Measurements from ENCODE around the gene ATP10B. TPM values are rescaled to one million over a fixed set of nuclear protein-coding genes. Genes with fewer than 3 reads are reported as not detected.
"Not testable (repeated sequence)": the region's sequence is repeated elsewhere in the genome, so short reads cannot be mapped to it uniquely, and the experiment has no call there.

Gene ATP10B, protein sequence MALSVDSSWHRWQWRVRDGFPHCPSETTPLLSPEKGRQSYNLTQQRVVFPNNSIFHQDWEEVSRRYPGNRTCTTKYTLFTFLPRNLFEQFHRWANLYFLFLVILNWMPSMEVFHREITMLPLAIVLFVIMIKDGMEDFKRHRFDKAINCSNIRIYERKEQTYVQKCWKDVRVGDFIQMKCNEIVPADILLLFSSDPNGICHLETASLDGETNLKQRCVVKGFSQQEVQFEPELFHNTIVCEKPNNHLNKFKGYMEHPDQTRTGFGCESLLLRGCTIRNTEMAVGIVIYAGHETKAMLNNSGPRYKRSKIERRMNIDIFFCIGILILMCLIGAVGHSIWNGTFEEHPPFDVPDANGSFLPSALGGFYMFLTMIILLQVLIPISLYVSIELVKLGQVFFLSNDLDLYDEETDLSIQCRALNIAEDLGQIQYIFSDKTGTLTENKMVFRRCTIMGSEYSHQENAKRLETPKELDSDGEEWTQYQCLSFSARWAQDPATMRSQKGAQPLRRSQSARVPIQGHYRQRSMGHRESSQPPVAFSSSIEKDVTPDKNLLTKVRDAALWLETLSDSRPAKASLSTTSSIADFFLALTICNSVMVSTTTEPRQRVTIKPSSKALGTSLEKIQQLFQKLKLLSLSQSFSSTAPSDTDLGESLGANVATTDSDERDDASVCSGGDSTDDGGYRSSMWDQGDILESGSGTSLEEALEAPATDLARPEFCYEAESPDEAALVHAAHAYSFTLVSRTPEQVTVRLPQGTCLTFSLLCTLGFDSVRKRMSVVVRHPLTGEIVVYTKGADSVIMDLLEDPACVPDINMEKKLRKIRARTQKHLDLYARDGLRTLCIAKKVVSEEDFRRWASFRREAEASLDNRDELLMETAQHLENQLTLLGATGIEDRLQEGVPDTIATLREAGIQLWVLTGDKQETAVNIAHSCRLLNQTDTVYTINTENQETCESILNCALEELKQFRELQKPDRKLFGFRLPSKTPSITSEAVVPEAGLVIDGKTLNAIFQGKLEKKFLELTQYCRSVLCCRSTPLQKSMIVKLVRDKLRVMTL (N-terminal part only)
- total RNA-seq: under 1 TPM in 1 of 2 donors, not detected in 1; 0.47 TPM

GRCh38 chr5:160852049-160852448 is at the start of gene ATP10B:
TSS of gene ATP10B (minus strand) at chr5:160852211. CDS start at chr5:160688074, 164,137 bp downstream.
- no peak within 1 kb of the TSS for H3K27ac ChIP-seq
- no peaks in the 10 kb centered on the region for H3K4me1 ChIP-seq
- H3K36me3 ChIP-seq: no peaks in the 10 kb centered on the region
- TF ChIP-seq, protein P1, sequence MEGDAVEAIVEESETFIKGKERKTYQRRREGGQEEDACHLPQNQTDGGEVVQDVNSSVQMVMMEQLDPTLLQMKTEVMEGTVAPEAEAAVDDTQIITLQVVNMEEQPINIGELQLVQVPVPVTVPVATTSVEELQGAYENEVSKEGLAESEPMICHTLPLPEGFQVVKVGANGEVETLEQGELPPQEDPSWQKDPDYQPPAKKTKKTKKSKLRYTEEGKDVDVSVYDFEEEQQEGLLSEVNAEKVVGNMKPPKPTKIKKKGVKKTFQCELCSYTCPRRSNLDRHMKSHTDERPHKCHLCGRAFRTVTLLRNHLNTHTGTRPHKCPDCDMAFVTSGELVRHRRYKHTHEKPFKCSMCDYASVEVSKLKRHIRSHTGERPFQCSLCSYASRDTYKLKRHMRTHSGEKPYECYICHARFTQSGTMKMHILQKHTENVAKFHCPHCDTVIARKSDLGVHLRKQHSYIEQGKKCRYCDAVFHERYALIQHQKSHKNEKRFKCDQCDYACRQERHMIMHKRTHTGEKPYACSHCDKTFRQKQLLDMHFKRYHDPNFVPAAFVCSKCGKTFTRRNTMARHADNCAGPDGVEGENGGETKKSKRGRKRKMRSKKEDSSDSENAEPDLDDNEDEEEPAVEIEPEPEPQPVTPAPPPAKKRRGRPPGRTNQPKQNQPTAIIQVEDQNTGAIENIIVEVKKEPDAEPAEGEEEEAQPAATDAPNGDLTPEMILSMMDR (IDR thresholded peaks at IDR 0.05): no peak
- no peaks in the 10 kb centered on the region for H3K9me3 ChIP-seq
- H3K4me3 ChIP-seq: no peak within 1 kb of the TSS
- no peaks in the 10 kb centered on the region for H3K27me3 ChIP-seq
- no peak for DNase-seq (ENCODE audit: low spot score)

DNA sequence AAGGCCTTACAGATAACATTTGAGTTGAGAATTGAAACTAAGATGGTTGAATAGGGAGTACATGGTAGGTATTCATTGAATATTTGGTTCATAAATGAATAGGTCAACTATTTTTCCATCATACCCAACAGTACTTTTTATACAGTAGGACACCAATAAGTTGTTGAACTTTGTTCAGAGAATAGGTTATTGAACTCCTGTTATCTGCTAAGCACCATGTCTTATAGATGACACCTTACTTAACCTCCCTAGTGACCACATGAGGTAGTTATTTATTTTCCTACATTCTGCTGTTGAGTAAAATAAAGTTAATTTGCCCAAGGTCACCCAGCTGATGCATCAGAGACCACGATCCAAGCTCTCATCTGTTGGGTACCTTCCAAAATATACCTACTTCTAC is 49.6 kb upstream of the ATP10B start:
- no peak overlapping the region for H3K4me3 ChIP-seq
- TF ChIP-seq, protein P1 (IDR thresholded peaks at IDR 0.05): no peak
- no peaks in the 10 kb centered on the region for H3K27me3 ChIP-seq
- DNase-seq (ENCODE audit: low spot score): no peak
- H3K36me3 ChIP-seq: no peaks in the 10 kb centered on the region
- no peak overlapping the region for H3K27ac ChIP-seq
- H3K4me1 ChIP-seq: no peaks in the 10 kb centered on the region
- H3K9me3 ChIP-seq: peaks cover 0 to 6% of the 10 kb centered on the region in 2 donors

DNA sequence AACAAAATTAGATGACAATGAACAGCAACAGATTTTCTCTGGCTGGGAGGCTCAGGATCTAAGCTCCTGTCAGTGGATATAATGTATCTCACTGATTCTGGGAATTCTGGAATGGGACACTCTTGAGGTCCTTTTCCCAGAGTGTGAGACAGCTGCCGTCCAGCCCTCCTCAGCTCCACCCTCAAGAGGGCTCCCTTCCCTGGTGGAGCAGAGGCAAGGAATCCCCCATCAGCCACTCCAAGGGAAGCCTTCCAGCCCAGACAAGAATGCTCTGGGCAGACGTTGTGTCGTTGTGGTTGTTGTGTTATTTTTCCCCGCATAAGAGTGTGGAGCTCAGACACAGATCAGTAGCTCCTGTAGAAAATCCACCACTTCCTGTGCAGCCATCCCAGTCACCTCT is 47.7 kb upstream of the ATP10B start:
- H3K36me3 ChIP-seq: no peaks in the 10 kb centered on the region
- H3K27ac ChIP-seq: no peak overlapping the region
- no peak overlapping the region for H3K4me3 ChIP-seq
- TF ChIP-seq, protein P1 (IDR thresholded peaks at IDR 0.05): no peak
- H3K4me1 ChIP-seq: no peaks in the 10 kb centered on the region
- no peaks in the 10 kb centered on the region for H3K27me3 ChIP-seq
- DNase-seq (ENCODE audit: low spot score): no peak
- H3K9me3 ChIP-seq: peaks cover 0 to 6% of the 10 kb centered on the region in 2 donors

DNA sequence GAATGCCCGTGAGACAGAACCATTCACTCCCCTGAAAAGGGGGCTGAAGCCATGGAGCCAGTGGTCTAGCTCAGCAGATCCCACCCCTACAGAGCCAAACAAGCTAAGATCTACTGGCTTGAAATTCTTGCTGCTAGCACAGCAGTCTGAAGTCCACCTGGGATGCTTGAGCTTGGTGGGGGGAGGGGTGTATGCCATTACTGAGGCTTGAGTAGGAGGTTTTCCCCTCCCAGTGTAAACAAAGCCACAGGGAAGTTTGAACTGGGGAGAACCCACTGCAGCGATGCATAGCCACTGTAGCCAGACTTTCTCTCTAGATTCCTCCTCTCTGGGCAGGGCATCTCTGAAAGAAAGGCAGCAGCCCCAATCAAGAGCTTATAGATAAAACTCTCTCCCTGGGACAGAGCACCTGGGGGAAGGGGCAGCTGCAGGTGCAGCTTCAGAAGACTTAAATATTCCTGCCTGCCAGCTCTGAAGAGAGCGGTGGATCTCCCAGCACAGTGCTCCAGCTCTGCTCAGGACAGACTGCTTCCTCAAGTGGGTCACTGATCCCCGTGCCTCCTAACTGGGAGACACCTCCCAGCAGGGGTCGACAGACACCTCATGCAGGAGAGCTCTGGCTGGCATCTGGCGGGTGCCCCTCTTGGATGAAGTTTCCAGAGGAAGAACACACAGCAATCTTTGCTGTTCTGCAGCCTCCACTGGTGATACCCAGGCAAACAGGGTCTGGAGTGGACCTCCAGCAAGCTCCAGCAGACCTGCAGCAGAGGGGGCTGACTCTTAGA is 41.4 kb upstream of the ATP10B start:
- not testable (repeated sequence) for H3K27ac ChIP-seq; H3K4me3 ChIP-seq; DNase-seq (ENCODE audit: low spot score); H3K9me3 ChIP-seq; H3K4me1 ChIP-seq; H3K27me3 ChIP-seq; H3K36me3 ChIP-seq

DNA sequence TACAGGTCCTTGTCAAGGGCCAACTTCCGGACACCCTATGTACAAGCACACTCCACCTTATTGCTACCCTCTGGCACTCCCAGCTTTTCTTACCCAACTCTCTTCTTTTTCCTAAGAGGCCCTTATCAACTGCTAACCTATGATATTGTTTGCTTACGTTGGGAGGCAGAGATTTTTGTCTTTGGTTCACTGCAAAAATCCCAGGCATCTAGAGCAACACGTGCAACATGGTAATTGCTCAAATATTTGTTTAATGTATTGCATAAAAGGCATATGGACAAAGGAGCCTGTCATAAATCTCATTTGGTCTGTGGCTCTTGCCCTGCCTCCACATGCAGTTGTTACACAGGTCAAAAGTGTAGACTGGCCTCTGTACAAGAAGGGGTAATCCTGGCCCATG is 35.8 kb upstream of the ATP10B start:
- DNase-seq (ENCODE audit: low spot score): no peak
- no peaks in the 10 kb centered on the region for H3K9me3 ChIP-seq
- H3K27ac ChIP-seq: no peak overlapping the region
- no peak overlapping the region for H3K4me3 ChIP-seq
- no peaks in the 10 kb centered on the region for H3K4me1 ChIP-seq
- H3K27me3 ChIP-seq: no peaks in the 10 kb centered on the region
- H3K36me3 ChIP-seq: no peaks in the 10 kb centered on the region
- TF ChIP-seq, protein P1 (IDR thresholded peaks at IDR 0.05): no peak

DNA sequence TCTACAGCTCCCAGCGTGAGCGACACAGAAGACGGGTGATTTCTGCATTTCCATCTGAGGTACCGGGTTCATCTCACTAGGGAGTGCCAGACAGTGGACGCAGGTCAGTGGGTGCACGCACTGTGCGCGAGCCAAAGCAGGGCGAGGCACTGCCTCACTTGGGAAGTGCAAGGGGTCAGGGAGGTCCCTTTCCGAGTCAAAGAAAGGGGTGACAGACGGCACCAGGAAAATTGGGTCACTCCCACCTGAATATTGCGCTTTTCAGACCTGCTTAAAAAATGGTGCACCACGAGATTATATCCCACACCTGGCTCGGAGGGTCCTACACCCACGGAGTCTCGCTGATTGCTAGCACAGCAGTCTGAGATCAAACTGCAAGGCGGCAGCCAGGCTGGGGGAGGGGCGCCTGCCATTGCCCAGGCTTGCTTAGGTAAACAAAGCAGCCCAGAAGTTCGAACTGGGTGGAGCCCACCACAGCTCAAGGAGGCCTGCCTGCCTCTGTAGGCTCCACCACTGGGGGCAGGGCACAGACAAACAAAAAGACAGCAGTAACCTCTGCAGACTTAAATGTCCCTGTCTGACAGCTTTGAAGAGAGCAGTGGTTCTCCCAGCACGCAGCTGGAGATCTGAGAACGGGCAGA is 21.7 kb upstream of the ATP10B start:
- H3K27ac ChIP-seq; H3K4me1 ChIP-seq; DNase-seq (ENCODE audit: low spot score); H3K9me3 ChIP-seq; H3K27me3 ChIP-seq; H3K4me3 ChIP-seq; H3K36me3 ChIP-seq: not testable (repeated sequence)
